ENCODE data around the gene KLK4.
"Not testable (repeated sequence)": the region's sequence is repeated elsewhere in the genome, so short reads cannot be mapped to it uniquely, and the experiment has no call there.

Gene KLK4

GRCh38 chr19:50912727-50913716 lies 1.8 kb upstream of the KLK4 start:
- no peak for DNase-seq (ENCODE audit: low spot score)

- no peak for DNase-seq (ENCODE audit: low spot score)
Measured at GRCh38 chr19:50912102-50912599, 956 bp upstream of the KLK4 start.

- DNase-seq (ENCODE audit: low spot score) = no peak
Measured at GRCh38 chr19:50910722-50911121, 473 bp downstream of the KLK4 start.

GRCh38 chr19:50909240-50910070 lies 1.7 kb downstream of the KLK4 start:
- peak; percentile 32 for DNase-seq (ENCODE audit: low spot score)

- no peak for DNase-seq (ENCODE audit: low spot score)
Measured at GRCh38 chr19:50908336-50908735, 2.9 kb downstream of the KLK4 start.

- peak; percentile 37 for DNase-seq (ENCODE audit: low spot score)
Measured at GRCh38 chr19:50906217-50906616, 5.0 kb downstream of the KLK4 start.

GRCh38 chr19:50902640-50903039 lies 8.6 kb downstream of the KLK4 start:
- no peak for DNase-seq (ENCODE audit: low spot score)

GRCh38 chr19:50899569-50899968 lies 11.6 kb downstream of the KLK4 start:
- DNase-seq (ENCODE audit: low spot score) = no peak

GRCh38 chr19:50898018-50898417 lies 13.2 kb downstream of the KLK4 start:
- no peak for DNase-seq (ENCODE audit: low spot score)

- DNase-seq (ENCODE audit: low spot score) = no peak
Measured at GRCh38 chr19:50897612-50898011, 13.6 kb downstream of the KLK4 start.

GRCh38 chr19:50897191-50897607 lies 14.0 kb downstream of the KLK4 start:
- DNase-seq (ENCODE audit: low spot score) = no peak

- DNase-seq (ENCODE audit: low spot score) = peak; percentile 49
Measured at GRCh38 chr19:50896591-50897190, 14.5 kb downstream of the KLK4 start.

- DNase-seq (ENCODE audit: low spot score) = not testable (repeated sequence)
Measured at GRCh38 chr19:50896089-50896590, 15.1 kb downstream of the KLK4 start.

- DNase-seq (ENCODE audit: low spot score) = no peak
Measured at GRCh38 chr19:50894478-50895356, 16.5 kb downstream of the KLK4 start.

- DNase-seq (ENCODE audit: low spot score) = peak; percentile 7
Measured at GRCh38 chr19:50893047-50893736, 18.0 kb downstream of the KLK4 start.

- no peak for DNase-seq (ENCODE audit: low spot score)
Measured at GRCh38 chr19:50891253-50891625, 20.0 kb downstream of the KLK4 start.

GRCh38 chr19:50890422-50891252 lies 20.6 kb downstream of the KLK4 start:
- no peak for DNase-seq (ENCODE audit: low spot score)

- DNase-seq (ENCODE audit: low spot score) = no peak
Measured at GRCh38 chr19:50889638-50890037, 21.6 kb downstream of the KLK4 start.

- DNase-seq (ENCODE audit: low spot score) = no peak
Measured at GRCh38 chr19:50882188-50882587, 29.0 kb downstream of the KLK4 start.

Data from activated CD4-positive, alpha-beta T cell treated with anti-CD3 and anti-CD28 coated beads, Interleukin-2, Interleukin-4, amounts not matched to agents 100 ng/mL and 50 ng/mL, durations not matched to agents 16 hours and 8 hours (primary cell).